GM03348 (cell line): Measurements from ENCODE around the gene SND1.

ENCODE experiments used
- DNase-seq: peaks from one replicate; pipeline ENCODE4 v3.0.0; 2012; ENCODE audit warnings: low spot score

The SND1 gene

GRCh38 chr7:127799535-127800305 lies 147.7 kb downstream of the SND1 start:
- no peak for DNase-seq

- no peak for DNase-seq
These were observed 150.9 kb downstream of the SND1 start for GRCh38 chr7:127802845-127803244.

- DNase-seq = peak; percentile 29
These were observed 151.6 kb downstream of the SND1 start for GRCh38 chr7:127803626-127804025.

GRCh38 chr7:127807340-127807739 lies 155.3 kb downstream of the SND1 start:
- DNase-seq = no peak

- DNase-seq = no peak
These were observed 155.8 kb downstream of the SND1 start for GRCh38 chr7:127807829-127808228.

GRCh38 chr7:127809261-127809702 lies 157.3 kb downstream of the SND1 start:
- DNase-seq = peak; percentile 58

GRCh38 chr7:127810113-127810512 lies 158.1 kb downstream of the SND1 start:
- DNase-seq = no peak

GRCh38 chr7:127810696-127811660 lies 159.0 kb downstream of the SND1 start:
- no peak for DNase-seq

GRCh38 chr7:127812540-127812939 lies 160.5 kb downstream of the SND1 start:
- DNase-seq = no peak

- DNase-seq = peak; percentile 27
These were observed 162.1 kb downstream of the SND1 start for GRCh38 chr7:127813991-127814541.

- DNase-seq = no peak
These were observed 163.7 kb downstream of the SND1 start for GRCh38 chr7:127815631-127816145.

GRCh38 chr7:127816354-127817190 lies 164.6 kb downstream of the SND1 start:
- no peak for DNase-seq

GRCh38 chr7:127817466-127817865 lies 165.5 kb downstream of the SND1 start:
- peak; percentile 23 for DNase-seq

GRCh38 chr7:127818306-127818705 lies 166.3 kb downstream of the SND1 start:
- no peak for DNase-seq

GRCh38 chr7:127819975-127820731 lies 168.2 kb downstream of the SND1 start:
- peak; percentile 50 for DNase-seq

GRCh38 chr7:127820732-127821085 lies 168.7 kb downstream of the SND1 start:
- DNase-seq = no peak

- no peak for DNase-seq
These were observed 169.2 kb downstream of the SND1 start for GRCh38 chr7:127821146-127821545.

GRCh38 chr7:127822822-127823508 lies 171.0 kb downstream of the SND1 start:
- DNase-seq = no peak

- DNase-seq = peak; percentile 61
These were observed 172.7 kb downstream of the SND1 start for GRCh38 chr7:127824682-127825081.

- DNase-seq = no peak
These were observed 177.0 kb downstream of the SND1 start for GRCh38 chr7:127828843-127829500.
